Activated CD4-positive, alpha-beta T cell treated with anti-CD3 and anti-CD28 coated beads, Interleukin-2, amount 50 U/mL, for 16 hours (primary cell): ENCODE measurements around the gene BEND6.
A peak's percentile ranks its signal among the peaks of the same experiment; 100 is the strongest.
"Not testable (repeated sequence)": the region's sequence is repeated elsewhere in the genome, so short reads cannot be mapped to it uniquely, and the experiment has no call there.

Source experiments
- DNase-seq: peaks from one replicate; pipeline ENCODE4 v3.0.0-alpha.2; 2020

BEND6 gene

GRCh38 chr6:56986611-56987010, 31.7 kb downstream of the BEND6 start:
- no peak for DNase-seq

- no peak for DNase-seq
These were observed 33.2 kb downstream of the BEND6 start for GRCh38 chr6:56988145-56988544.

GRCh38 chr6:56992036-56992435, 37.1 kb downstream of the BEND6 start:
- DNase-seq: no peak

GRCh38 chr6:56992703-56993102, 37.8 kb downstream of the BEND6 start:
- DNase-seq: no peak

GRCh38 chr6:56995347-56995902, 40.5 kb downstream of the BEND6 start:
- no peak for DNase-seq

- DNase-seq: no peak
These were observed 41.5 kb downstream of the BEND6 start for GRCh38 chr6:56996401-56996800.

- DNase-seq: no peak
These were observed 44.1 kb downstream of the BEND6 start for GRCh38 chr6:56999049-56999448.

- not testable (repeated sequence) for DNase-seq
These were observed 44.8 kb downstream of the BEND6 start for GRCh38 chr6:56999748-57000147.

GRCh38 chr6:57002197-57002596, 47.3 kb downstream of the BEND6 start:
- DNase-seq: no peak

- no peak for DNase-seq
These were observed 49.4 kb downstream of the BEND6 start for GRCh38 chr6:57004292-57004691.

- DNase-seq: no peak
These were observed 51.2 kb downstream of the BEND6 start for GRCh38 chr6:57006101-57006500.

GRCh38 chr6:57008069-57008468, 53.2 kb downstream of the BEND6 start:
- not testable (repeated sequence) for DNase-seq

- no peak for DNase-seq
These were observed 58.6 kb downstream of the BEND6 start for GRCh38 chr6:57013521-57013926.

- DNase-seq: no peak
These were observed 62.2 kb downstream of the BEND6 start for GRCh38 chr6:57017069-57017468.

- DNase-seq: no peak
These were observed 62.9 kb downstream of the BEND6 start for GRCh38 chr6:57017841-57018240.

- no peak for DNase-seq
These were observed 64.5 kb downstream of the BEND6 start for GRCh38 chr6:57019434-57019833.

- peak; percentile 57 for DNase-seq
These were observed 66.3 kb downstream of the BEND6 start for GRCh38 chr6:57021086-57021720.

GRCh38 chr6:57024321-57024720, 69.4 kb downstream of the BEND6 start:
- no peak for DNase-seq

- no peak for DNase-seq
These were observed 69.9 kb downstream of the BEND6 start for GRCh38 chr6:57024775-57025174.

GRCh38 chr6:57026001-57026400, 71.1 kb downstream of the BEND6 start:
- no peak for DNase-seq

- no peak for DNase-seq
These were observed 72.4 kb downstream of the BEND6 start for GRCh38 chr6:57027301-57027700.

- no peak for DNase-seq
These were observed 74.3 kb downstream of the BEND6 start for GRCh38 chr6:57029213-57029612.

- no peak for DNase-seq
These were observed 78.3 kb downstream of the BEND6 start for GRCh38 chr6:57033228-57033627.

GRCh38 chr6:57035549-57035948, 80.6 kb downstream of the BEND6 start:
- no peak for DNase-seq

GRCh38 chr6:57038906-57039305, 84.0 kb downstream of the BEND6 start:
- no peak for DNase-seq
